ENCODE results near the gene CRHBP.
"Not testable (repeated sequence)": the region's sequence is repeated elsewhere in the genome, so short reads cannot be mapped to it uniquely, and the experiment has no call there.

CRHBP gene, protein sequence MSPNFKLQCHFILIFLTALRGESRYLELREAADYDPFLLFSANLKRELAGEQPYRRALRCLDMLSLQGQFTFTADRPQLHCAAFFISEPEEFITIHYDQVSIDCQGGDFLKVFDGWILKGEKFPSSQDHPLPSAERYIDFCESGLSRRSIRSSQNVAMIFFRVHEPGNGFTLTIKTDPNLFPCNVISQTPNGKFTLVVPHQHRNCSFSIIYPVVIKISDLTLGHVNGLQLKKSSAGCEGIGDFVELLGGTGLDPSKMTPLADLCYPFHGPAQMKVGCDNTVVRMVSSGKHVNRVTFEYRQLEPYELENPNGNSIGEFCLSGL

DNA sequence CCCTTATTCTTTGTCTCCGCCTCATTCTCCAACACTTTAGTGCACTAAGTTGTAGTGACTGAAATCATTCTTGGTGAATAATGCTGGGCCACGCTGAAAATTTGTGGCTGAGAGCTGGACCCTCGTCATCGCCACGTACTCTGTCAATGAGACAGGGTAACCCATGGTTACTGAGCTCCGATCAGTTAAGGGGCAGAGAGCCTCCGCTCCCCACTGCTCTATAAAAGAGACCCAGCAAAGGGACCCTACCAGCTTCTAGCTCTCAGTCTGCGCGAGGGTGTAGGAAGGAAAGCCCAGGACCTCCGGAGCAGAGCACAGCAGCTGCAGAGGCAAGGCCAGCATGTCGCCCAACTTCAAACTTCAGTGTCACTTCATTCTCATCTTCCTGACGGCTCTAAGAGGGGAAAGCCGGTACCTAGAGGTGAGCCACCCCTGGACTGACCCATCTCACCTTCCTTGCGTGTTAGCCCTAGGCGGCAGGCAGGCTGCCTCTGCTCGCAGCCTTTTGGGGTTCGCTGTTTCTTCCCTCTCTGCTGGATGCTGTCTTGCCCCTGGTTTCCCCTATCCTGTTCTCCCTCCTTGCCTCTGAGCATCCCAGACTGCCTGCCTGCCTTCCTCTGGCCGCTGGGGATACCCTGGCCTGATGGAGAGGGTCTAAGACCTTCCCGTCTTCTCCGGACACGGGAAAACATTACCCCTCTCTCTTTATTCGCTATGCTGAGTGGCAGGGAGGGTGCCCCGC is at the start of gene CRHBP:
TSS of gene CRHBP (plus strand) at position 251 of the 742 bp plus-strand sequence. CDS start at position 341, 90 bp downstream.
- no peak for DNase-seq

DNA sequence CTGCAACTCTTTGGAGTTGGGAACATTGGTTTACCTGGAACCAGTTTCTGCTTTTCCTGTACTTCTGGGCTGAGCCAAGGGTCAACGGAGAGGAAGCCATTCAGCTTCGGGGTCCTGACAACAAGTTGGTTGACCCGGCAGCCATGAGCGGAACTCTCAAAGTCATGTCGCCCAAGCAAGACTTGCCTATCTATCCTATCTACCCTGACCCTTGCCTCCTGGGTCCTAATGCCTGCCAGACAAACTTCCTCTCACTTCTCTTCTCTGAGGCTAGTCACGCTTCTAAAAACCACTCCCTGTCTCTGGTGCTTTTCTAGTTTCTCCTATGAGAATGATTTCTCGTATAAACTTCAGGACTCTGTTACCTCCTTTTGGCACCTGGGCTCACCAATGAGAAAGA is 44.7 kb upstream of the CRHBP start:
- DNase-seq, result no peak

DNA sequence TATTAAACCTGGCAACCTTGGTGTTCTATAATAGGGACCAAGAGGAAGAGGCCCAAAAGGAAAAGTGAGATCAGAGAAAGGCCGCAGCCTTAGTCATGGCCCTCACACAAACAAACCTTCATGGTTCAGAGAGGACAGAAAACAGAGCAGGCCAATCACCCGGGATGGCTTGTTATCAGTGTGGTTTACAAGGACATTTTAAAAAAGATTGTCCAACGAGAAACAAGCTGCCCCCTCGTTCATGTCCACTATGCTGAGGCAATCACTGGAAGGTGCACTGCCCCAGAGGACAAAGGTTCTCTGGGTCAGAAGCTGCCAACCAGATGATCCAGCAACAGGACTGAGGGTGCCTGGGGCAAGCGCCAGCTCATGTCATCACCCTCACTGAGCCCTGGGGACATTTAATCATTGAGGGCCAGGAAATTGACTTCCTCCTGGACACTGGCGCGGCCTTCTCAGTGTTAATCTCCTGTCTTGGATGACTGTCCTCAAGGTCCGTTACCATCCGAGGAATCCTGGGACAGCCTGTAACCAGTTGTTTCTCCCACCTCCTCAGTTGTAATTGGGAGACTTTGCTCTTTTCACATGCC is 42.4 kb upstream of the CRHBP start:
- DNase-seq, result not testable (repeated sequence)

DNA sequence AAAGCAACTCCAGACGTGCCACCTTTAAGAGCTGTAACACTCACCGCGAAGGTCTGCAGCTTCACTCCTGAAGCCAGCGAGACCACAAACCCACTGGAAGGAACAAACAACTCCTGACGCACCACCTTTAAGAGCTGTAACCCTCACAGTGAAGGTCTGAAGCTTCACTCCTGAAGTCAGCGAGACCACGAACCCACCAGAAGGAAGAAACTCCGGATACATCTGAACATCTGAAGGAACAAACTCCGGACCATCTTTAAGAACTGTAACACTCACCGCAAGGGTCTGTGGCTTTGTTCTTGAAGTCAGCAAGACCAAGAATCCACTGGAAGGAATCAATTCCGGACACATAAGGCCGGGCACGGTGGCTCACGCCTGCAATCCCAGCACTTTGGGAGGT is 38.2 kb upstream of the CRHBP start:
- DNase-seq, result not testable (repeated sequence)

DNA sequence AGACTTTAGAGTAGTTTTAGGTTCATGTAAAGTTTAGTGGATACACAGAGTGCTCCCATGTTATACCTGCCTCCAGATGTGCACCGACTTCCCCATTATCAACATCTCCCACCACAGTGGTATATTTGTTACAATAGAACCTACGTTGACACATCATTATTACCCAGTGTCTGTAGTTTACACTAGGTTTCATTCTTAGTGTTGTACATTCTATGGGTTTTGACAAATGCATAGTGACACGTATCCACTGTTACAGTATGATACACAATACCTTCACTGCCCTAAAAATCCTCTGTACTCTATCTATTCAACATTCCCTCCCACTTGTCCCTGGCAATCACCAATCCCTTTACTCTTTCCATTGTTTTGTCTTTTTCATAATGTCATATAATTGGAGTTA is 34.3 kb upstream of the CRHBP start:
- no peak for DNase-seq

DNA sequence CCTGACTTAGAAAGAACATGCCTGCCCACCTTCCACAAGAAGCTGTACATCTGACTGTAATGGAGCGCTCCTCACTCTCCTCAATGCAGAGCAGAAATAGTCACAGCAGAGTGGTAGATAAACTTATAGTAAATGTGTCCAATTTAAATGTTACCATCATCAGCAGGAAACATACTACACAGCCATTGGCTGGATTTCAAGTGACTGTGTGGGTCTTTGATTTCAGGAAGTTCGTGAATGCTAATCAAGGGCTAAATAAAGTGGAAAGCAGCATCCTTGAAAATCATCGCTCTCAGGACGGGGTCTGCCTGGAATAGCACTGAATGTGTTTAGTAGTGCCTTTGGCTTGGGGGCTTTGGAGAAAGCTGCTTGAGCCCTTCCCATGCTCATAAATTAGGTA is 32.4 kb upstream of the CRHBP start:
- DNase-seq, result no peak

DNA sequence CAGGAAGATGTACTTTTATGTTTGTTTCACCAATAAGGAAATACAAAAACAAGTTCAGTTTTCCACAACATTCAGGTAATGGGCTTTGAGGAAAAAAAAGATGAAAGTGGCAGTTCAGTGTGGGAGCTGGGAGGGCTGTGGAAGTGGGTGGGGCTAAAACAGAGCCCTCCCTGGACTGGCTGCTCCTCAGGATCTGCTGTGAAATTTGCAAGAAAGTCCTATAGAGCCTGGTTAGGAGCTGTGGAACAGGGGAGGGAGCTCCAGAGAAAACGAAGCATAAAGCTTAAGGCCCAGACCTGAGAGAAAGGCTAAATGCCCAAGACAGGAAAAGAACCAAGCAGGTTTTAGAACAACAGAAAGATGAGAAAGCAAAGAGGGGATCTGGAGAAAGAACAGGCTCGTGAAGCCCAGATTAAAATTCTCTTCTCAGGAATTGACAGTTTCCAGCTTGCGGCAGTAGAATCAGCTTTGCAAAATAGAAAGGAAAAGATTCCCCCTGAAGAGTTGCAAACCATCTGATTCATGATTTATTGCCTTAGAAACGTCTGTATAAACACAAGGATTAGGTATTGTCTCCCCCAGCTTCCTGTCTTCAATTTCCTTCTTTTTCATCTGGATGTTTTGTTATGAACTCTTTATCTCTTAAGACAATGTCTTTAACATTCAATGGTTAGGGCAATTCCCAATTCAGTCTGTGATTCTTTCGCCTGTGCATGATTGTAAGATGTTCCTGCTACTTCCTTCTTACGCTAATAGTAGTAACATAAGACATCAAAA is 26.3 kb upstream of the CRHBP start:
- DNase-seq, result no peak

DNA sequence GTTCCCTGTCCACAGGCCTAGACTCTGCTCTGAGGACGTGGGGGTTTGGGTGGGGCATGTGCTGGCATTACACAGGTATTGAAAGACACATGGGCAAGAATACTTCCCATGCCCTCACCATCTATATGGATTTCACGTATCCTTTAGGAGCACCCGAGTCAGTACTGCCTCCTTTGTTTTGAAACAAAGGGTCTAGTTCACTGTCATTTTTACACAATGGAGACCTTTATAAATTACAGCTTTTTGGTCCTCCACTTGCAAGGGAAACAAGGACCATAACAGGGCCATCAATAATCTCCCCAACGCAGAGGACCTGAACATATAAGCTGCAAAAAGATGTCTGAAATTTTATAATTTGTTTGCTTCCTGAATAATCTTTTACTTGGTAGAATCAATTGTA is 24.9 kb upstream of the CRHBP start:
- no peak for DNase-seq

DNA sequence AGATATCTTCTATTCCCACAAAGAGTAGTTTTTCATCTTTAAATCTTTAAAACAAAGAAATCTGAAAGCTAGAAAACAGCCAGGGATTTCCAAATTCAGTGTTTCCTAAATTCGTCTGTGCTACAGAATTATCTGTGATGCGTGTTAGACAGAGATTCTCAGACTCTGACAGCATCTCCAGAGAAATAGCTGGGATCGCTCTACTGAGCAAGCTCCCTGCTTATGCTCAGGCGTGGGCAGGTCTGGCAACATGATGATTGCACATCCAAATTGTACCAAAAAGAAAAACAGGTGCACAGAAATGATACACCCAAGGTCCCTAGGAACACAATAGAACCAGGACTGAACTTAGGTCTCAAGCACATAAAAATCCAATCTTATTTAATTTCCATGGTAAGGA is 22.8 kb upstream of the CRHBP start:
- DNase-seq, result no peak

DNA sequence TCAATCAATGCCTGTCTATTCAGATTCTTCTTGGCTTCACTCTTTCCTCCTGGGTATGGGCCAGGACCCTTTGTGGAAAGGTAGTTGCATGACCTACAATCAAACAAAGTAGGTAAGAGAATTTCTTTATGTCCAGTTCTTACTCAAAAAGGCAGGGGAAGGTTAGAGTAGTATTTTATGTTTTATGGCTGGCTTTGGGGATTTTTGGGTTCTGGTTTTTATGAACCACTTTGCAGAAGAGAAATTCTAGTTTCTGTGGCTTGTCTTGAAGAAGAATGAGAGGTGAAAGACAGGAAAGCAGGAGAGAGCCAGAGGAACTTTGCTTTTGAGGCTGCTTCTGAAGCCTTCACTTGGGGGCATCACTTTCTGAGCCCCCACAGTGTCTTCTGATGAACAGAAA is 14.7 kb upstream of the CRHBP start:
- no peak for DNase-seq

DNA sequence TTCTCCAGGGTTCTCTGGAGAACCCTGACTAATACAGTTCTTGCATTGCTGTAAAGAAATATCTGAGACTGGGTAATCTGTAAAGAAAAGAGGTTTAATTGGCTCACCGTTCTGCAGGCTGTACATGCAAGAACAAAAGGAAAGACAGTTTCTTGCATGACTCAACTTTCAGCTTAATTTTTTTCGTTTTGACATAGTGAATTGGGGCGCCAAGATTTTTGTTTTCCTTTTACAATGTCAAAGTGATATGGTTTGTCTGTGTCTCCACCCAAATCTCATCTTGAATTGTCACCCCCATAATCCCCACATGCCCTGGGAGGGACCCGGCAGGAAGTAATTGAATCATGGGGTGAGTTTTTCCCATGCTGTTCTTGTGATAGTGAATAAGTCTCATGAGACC is 11.8 kb upstream of the CRHBP start:
- no peak for DNase-seq

DNA sequence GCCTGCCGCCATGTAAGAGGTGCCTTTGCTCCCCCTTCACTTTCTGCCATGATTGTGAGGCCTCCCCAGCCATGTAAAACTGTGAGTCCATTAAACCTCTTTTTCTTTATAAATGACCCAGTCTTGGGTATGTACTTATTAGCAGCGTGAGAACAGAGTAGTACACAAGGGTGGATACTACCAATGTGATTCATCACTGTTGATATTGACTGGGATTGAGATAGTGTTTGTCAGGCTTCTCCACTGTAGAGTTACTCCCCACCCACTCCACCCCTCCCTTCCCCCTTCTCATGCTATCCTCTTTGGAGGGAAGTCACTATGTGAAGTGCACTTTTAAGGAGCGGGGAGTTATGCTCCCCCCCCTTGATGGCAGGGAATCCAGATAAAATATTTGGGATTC is 11.4 kb upstream of the CRHBP start:
- peak; percentile 44 for DNase-seq

DNA sequence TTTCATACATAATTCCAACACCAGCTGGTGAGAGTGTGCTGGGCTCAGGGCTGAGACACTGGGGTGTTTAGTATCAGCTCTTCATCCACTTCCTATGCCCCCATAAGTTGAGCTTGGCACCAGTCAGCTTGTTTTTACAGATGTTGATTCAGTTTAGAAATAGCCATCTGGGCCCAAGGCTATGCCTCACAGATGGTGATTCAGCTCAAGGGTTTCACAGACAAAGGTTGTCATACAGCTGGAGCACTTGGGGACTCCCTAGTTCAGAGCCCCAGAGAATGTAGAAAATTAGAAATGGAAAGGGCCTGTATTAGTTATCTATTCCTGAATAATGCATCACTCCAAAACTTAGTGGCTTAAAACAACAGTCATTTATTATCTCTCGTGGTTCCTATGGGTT is 10.3 kb upstream of the CRHBP start:
- peak; percentile 23 for DNase-seq

DNA sequence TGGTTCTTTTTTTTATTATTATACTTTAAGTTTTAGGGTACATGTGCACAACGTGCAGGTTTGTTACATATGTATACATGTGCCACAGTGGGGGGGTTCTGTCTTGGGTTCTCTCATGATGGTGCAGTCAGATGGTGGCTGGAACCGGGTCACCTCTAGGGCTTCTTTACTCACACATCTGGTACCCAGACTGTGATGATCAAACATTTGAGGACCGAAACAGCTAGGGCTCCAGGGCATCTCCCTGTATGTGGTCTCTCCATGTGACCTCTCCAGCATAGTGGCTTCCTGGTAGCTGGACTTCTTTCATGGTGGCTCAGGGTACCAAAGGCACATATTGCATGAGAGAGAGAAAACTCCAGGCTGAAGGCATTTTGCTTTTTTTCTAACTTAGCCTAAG is 9.8 kb upstream of the CRHBP start:
- DNase-seq, result no peak

DNA sequence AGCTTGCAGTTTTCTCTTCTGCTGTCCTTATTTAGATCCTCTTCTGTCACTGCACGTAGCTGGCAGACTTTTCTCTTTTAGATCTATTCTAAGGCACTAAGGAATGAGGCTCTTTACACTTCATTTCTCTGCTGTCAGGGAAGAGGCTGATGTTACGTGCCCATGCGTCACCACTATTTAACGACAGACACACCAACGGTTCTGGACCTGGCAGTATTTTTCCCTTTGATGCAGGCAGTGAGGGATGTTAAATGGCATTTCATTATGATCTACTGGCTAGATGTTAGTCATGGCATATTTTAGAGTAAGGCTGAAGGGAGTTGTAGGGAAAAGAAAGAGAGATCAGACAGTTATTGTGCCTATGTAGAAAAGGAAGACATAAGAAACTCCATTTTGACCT is 8.2 kb upstream of the CRHBP start:
- DNase-seq, result no peak

DNA sequence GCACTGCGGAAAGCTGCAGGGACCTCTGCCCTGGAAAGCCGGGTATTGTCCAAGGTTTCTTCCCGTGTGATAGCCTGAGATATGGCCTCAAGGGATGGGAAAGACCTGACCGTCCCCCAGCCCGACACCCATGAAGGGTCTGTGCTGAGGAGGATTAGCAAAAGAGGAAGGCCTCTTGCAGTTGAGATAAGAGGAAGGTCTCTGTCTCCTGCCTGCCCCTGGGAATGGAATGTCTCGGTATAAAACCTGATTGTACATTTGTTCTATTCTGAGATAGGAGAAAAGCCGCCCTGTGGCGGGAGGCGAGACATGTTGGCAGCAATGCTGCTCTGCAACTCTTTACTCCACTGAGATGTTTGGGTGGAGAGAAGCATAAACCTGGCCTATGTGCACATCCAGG is 7.6 kb upstream of the CRHBP start:
- DNase-seq, result peak; percentile 62

DNA sequence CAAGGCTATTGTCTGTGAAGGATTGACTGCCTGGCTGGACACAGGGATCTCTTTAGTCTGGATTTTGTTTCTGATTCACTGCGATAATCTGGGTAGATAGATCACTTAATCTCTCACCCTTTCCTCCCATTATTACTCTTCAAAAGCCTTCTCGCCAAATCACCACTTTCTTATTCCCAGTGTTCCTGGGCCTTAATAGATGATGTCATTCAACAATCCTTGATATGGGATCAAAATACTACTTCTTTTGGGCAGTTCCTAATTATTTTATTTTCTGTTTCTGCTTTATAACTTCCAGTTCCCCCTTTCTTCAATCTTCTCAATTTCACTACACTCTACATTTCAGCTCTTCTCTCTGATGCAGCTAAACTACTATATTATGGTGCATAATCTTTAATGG is 6.8 kb upstream of the CRHBP start:
- no peak for DNase-seq

DNA sequence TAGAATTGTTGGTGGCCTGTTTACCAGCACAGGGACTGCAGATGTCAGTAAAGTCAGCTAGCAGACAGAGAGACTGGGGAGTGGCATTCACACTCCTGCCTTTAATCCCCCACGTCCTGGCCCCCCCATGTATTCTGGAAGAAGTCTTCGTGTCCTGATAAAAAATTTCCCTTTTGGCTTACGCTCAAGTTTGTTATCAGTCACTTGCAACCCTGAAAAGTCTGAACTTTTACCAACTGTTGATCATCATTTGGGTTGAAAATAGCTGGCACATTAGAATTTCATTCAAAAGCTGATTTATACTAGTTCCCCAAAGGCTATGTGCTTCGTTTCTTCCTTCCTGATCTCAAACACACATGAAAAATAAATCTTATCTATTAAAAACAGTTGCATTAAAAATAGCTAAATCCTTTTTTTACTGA is 5.8 kb upstream of the CRHBP start:
- peak; percentile 98 for DNase-seq

DNA sequence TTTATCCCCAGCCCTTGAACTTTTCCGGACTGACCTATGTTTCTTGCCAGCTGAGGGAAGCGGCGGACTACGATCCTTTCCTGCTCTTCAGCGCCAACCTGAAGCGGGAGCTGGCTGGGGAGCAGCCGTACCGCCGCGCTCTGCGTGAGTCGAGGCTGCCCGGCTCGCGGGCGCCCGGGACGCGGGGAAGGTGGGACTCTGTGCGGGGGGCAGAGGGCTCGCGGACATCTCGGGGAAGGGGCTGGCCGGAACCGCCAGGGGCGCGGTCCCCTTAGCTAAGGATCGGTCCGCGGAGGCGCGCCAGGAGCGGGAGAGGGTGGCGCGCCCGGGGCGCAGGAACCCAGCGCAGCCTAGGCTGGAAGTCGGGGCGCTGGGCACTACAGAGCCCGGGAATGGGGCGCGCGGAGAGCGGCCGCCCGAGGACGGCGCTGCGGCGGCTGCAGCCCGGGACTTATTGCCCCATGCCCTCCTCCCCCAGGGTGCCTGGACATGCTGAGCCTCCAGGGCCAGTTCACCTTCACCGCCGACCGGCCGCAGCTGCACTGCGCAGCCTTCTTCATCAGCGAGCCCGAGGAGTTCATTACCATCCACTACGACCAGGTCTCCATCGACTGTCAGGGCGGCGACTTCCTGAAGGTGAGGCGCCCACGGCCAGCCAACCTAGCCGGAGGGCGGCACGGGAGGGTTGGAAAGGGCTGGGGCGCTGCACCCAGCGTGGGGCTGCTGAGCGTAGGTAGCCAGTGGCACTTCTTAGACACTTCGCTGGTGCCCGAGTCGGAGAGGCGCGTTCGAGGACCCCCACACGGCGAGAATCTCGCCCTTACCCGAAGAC is 922 bp downstream of the CRHBP start:
- DNase-seq, result peak; percentile 13

DNA sequence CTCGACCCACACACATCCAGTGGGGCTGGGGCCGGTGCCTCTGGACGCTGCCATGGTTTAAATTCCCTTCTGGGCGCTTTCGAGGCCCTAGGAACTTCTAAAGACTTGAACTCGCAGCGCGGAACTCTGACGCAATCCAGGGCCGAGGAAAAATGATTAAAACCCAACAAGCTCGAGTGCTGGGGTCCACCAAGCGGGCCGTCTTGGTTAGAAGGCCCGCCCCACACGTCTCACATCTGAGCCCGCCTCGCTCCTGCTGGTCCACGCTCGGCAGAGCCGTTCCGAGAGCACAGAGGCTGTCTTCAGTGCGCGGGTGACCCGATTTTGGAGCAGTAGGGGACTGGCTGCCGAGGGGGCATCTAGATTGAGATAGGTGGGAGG is 1.5 kb downstream of the CRHBP start:
- peak; percentile 11 for DNase-seq

DNA sequence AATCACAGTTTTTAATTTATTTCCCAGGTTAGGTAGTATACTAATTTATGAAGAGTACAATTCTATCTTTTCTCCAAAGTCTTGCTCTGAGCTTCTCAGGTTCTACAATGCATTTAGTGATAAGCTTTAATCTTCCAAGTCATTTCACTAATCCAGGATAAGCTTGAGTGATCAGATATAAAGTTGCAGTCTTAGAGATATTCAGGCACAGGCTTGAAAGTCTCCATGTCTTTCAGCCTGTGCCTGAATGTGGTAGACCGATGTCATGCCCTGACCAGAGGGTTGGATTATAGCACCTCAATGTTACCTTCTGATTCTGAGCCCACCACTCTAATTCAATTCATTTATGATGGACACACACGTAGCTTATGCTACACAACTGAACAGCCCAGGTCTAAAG is 3.2 kb downstream of the CRHBP start:
- no peak for DNase-seq

DNA sequence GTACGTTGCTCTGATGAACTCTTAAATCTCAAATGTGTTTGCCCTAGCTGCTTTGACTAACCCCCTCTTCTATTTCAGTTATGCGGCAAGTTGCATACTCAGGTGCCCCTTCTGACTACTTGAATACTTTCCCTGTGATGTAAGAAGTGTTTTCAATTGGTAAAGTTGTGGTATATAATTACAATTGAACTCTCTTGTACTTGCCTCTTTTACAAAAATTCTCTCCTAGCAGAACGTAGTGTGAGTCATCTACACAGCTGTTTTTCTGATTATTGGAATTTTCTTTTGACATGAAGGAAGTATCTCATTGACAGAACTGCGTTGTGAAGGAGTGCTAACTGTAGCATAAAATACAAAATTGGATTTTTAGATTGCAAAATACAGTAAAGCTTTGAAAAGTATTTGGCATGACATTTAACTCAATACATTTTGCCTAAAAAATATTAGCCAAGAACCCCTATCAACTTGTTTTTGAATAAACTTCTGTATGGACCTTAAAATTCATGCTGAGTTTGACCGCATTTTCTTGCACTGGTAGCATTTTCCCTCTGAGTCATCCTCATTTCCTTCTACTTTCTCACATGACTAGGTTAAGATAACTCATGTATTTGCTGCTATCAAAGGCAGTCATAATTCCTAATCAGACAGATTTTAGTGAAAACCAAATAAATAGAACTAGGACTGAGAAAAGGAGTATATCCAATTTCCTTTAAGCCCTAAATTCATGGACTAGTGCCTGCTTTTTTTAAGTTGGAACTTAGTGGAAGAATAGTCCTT is 6.3 kb downstream of the CRHBP start:
- DNase-seq, result peak; percentile 74
